Activated CD8-positive, alpha-beta memory T cell treated with anti-CD3 and anti-CD28 coated beads, Interleukin-2, amount 10 ng/mL, durations not matched to agents 7 days and 5 days (primary cell): ENCODE measurements around the gene FKBP3. TPM values are rescaled to one million over a fixed set of nuclear protein-coding genes. Genes with fewer than 3 reads are reported as not detected.

ENCODE experiments used
- ATAC-seq: fragments of 150-1000 bp; cut with Tn5 transposase; one replicate; pipeline ENCODE4 v1.10.0; 2021; ENCODE audit warnings: moderate library complexity
- CTCF ChIA-PET: fragments of 350-600 bp; sonication (Branson Sonifier 250); formaldehyde crosslinking; loops from one replicate; lab custom pipeline; 2021; ENCODE audit warnings: antibody characterized with exemption; lab: Charles Lee
- DNase-seq: peaks from one replicate; pipeline ENCODE4 v3.0.0-alpha.2; 2020
- H3K27ac Mint-ChIP-seq: one replicate; pipeline ENCODE4 v1.8.0; 2021; ENCODE audit warnings: mild to moderate bottlenecking, mixed read lengths
- H3K27me3 Mint-ChIP-seq: one replicate; pipeline ENCODE4 v1.8.0; 2021; ENCODE audit warnings: mixed read lengths
- H3K36me3 Mint-ChIP-seq: one replicate; pipeline ENCODE4 v1.8.0; 2021; ENCODE audit warnings: mild to moderate bottlenecking, mixed read lengths
- H3K4me1 Mint-ChIP-seq: one replicate; pipeline ENCODE4 v1.8.0; 2021; ENCODE audit warnings: mixed read lengths
- H3K4me3 Mint-ChIP-seq: one replicate; pipeline ENCODE4 v1.8.0; 2021; ENCODE audit warnings: mild to moderate bottlenecking, moderate library complexity, mixed read lengths
- H3K9me3 Mint-ChIP-seq: one replicate; pipeline ENCODE4 v1.8.0; 2022; ENCODE audit warnings: low read depth, mixed read lengths
- total RNA-seq, 2 experiments: library from RNA; stranded (reverse); gene quantifications; one replicate each; pipeline ENCODE4 v1.2.3, GENCODE V29; 2021

The FKBP3 gene
- total RNA-seq, 2 experiments from 2014 or later: 65.2 to 72.6 TPM

DNA sequence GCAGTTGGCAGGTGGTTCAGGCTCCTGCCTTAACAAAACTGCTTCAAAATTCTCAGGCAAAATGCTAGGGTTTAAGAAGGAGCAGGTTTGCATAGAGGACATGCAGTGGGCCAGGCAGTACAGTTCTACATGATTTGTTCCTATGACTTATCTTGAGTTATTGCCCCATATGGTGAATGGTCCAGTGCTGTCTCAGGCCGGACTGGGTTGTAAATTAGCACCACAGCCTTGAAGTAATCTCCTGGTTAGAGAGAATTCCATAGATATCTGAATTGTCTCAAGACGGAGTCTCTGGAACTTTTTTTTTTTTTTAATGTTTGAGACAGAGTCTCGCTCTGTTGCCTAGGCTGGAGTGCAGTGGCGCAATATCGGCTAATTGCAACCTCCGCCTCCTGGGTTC is 62.2 kb downstream of the FKBP3 start:
- no peak for DNase-seq
- CTCF ChIA-PET: no interaction called here
- Mint-ChIP-seq H3K9me3 (no peaks in the 10 kb centered on the region), H3K4me1 (peaks cover 3% of the 10 kb centered on the region), H3K27me3 (no peaks in the 10 kb centered on the region), H3K4me3 (no peak overlapping the region), H3K27ac (no peak overlapping the region), H3K36me3 (peaks cover 4% of the 10 kb centered on the region)
- ATAC-seq: no peak

DNA sequence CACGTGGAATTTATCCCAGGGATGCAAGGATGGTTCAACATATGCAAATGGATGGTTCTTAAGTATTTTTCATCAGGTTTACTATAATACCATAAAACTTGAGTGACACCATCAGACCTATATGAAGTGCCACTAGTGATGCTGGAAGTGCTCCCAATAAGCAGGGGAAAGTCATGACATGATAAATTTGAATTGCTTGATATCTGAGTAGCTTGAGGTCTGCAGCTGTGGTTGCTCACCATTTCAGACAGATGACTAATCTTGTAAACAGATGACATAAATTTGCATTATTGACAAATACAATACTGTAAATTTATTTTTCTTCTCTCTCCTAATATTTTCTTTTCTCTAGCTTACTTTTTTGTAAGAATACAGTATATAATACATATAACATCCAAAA is 64.1 kb downstream of the FKBP3 start:
- Mint-ChIP-seq H3K36me3 (peaks cover 4% of the 10 kb centered on the region), H3K4me3 (no peak overlapping the region), H3K9me3 (no peaks in the 10 kb centered on the region), H3K27ac (no peak overlapping the region), H3K27me3 (no peaks in the 10 kb centered on the region), H3K4me1 (peaks cover 3% of the 10 kb centered on the region)
- DNase-seq (no peak), ATAC-seq (no peak)
- CTCF ChIA-PET: no interaction called here

- no peak overlapping the region for H3K27ac Mint-ChIP-seq
- DNase-seq: no peak
Measured at GRCh38 chr14:45068396-45068795, 65.9 kb downstream of the FKBP3 start.

DNA sequence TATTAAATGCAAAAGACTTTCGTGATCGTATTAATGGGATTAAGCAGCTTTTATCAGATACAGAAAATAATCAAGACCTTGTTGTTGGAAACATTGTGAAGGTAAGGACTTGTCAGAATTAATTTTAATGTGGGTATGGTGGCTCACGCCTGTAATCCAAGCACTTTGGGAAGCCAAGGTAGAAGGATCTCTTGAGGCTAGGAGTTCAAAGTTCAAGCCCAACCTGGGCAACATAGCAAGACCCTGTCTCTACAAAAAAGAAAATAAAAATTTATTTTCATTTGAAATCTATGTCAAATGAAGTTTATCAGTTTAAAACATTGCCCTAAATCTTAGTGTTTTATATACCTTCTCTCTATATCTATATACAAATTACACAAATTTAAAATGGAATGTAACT is 67.6 kb downstream of the FKBP3 start:
- peaks cover 3% of the 10 kb centered on the region for H3K4me1 Mint-ChIP-seq
- CTCF ChIA-PET: interaction anchor here (1.0 kb wide), 1 partner anchor 15 kb away, joined by 3 read pairs; no protein-coding TSS in a partner anchor
- no peaks in the 10 kb centered on the region for H3K27me3 Mint-ChIP-seq
- DNase-seq (no peak), ATAC-seq (no peak)
- H3K9me3 Mint-ChIP-seq: no peaks in the 10 kb centered on the region
- no peak overlapping the region for H3K4me3 Mint-ChIP-seq
- H3K36me3 Mint-ChIP-seq: peaks cover 7% of the 10 kb centered on the region
- no peak overlapping the region for H3K27ac Mint-ChIP-seq

More at GRCh38 chr14:45068396-45068795, 65.9 kb downstream of the FKBP3 start:
- Mint-ChIP-seq H3K9me3 (no peaks in the 10 kb centered on the region), H3K27me3 (no peaks in the 10 kb centered on the region), H3K4me3 (no peak overlapping the region), H3K36me3 (peaks cover 7% of the 10 kb centered on the region), H3K4me1 (peaks cover 3% of the 10 kb centered on the region)
- no peak for ATAC-seq
- CTCF ChIA-PET: no interaction called here

DNA sequence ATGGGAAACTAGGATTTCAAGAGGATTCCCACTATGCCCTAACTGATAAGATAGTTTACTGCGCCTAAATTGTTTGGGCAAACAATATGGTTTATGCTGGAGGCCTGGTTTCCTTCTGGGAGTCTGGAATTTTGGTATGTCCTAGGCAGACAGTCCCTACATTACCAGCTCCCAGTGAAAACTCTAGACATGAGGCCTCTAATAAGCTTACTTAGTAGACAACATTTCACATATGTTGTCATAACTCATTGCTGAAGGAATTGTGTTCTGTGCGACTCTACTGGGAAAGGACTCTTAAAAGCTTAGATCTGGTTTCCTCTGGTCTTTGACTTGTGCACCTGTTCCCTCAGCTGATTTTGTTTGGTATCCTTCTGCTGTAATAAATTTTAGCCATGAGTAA is 68.3 kb downstream of the FKBP3 start:
- DNase-seq (no peak), ATAC-seq (no peak)
- CTCF ChIA-PET: interaction anchor here (1.0 kb wide), 1 partner anchor 16 kb away, joined by 3 read pairs; no protein-coding TSS in a partner anchor
- no peak overlapping the region for H3K27ac Mint-ChIP-seq
- H3K36me3 Mint-ChIP-seq: peaks cover 7% of the 10 kb centered on the region
- no peaks in the 10 kb centered on the region for H3K27me3 Mint-ChIP-seq
- H3K4me1 Mint-ChIP-seq: peaks cover 3% of the 10 kb centered on the region
- H3K4me3 Mint-ChIP-seq: no peak overlapping the region
- H3K9me3 Mint-ChIP-seq: no peaks in the 10 kb centered on the region

Other genes with a start within 250 kb of the FKBP3 start
- gene KLHL28, start 172.5 kb downstream of the FKBP3 start, total RNA-seq: 10 to 100 TPM; 12.1 to 14.0 TPM
- gene TOGARAM1, start 172.3 kb downstream of the FKBP3 start, total RNA-seq: 10 to 100 TPM in 1 of 2 experiments, 1 to 10 TPM in 1; 8.2 to 10.7 TPM
- 10 to 100 TPM; 47.6 to 49.0 TPM for gene PRPF39, start 50.4 kb downstream of the FKBP3 start, total RNA-seq
- 10 to 100 TPM; 18.1 to 25.6 TPM for gene FANCM, start 1.4 kb upstream of the FKBP3 start, total RNA-seq
- gene MIS18BP1, start 118.7 kb upstream of the FKBP3 start, total RNA-seq: 10 to 100 TPM; 59.8 to 70.8 TPM